NOMO-1 (cell line): ENCODE results near the gene ANGPTL1.

Source experiments
- DNase-seq, 2 experiments: peaks; one replicate each; lab custom pipeline; 2025; ENCODE audit not compliant: unreplicated experiment in 2 of 2; lab: John Stamatoyannopoulos, UW

The ANGPTL1 gene

GRCh38 chr1:178870944-178871343 is at the start of gene ANGPTL1:
Gene ANGPTL1 (minus strand): TSS chr1:178871077. CDS start chr1:178865776, 5,301 bp downstream.
- DNase-seq, result no peak

- no peak for DNase-seq
Measured at GRCh38 chr1:178919581-178919980, 48.7 kb upstream of the ANGPTL1 start.

- no peak for DNase-seq
Measured at GRCh38 chr1:178918955-178919354, 48.1 kb upstream of the ANGPTL1 start.

GRCh38 chr1:178918308-178918707 is 47.4 kb upstream of the ANGPTL1 start:
- no peak for DNase-seq

- DNase-seq, result no peak
Measured at GRCh38 chr1:178916448-178917174, 45.7 kb upstream of the ANGPTL1 start.

GRCh38 chr1:178912597-178912996 is 41.7 kb upstream of the ANGPTL1 start:
- no peak for DNase-seq

- no peak for DNase-seq
Measured at GRCh38 chr1:178910023-178910422, 39.1 kb upstream of the ANGPTL1 start.

GRCh38 chr1:178908358-178908757 is 37.5 kb upstream of the ANGPTL1 start:
- no peak for DNase-seq

- no peak for DNase-seq
Measured at GRCh38 chr1:178901482-178902125, 30.7 kb upstream of the ANGPTL1 start.

GRCh38 chr1:178899402-178899801 is 28.5 kb upstream of the ANGPTL1 start:
- no peak for DNase-seq

- no peak for DNase-seq
Measured at GRCh38 chr1:178898401-178898800, 27.5 kb upstream of the ANGPTL1 start.

- no peak for DNase-seq
Measured at GRCh38 chr1:178895928-178896327, 25.1 kb upstream of the ANGPTL1 start.

- DNase-seq, result no peak
Measured at GRCh38 chr1:178886551-178886950, 15.7 kb upstream of the ANGPTL1 start.

GRCh38 chr1:178885869-178886268 is 15.0 kb upstream of the ANGPTL1 start:
- DNase-seq, result no peak

- no peak for DNase-seq
Measured at GRCh38 chr1:178881950-178882349, 11.1 kb upstream of the ANGPTL1 start.

- DNase-seq, result peak; percentile 4 to 67
Measured at GRCh38 chr1:178877896-178878295, 7.0 kb upstream of the ANGPTL1 start.

- DNase-seq, result no peak
Measured at GRCh38 chr1:178875936-178876335, 5.1 kb upstream of the ANGPTL1 start.

GRCh38 chr1:178874966-178875365 is 4.1 kb upstream of the ANGPTL1 start:
- no peak for DNase-seq

- no peak for DNase-seq
Measured at GRCh38 chr1:178871551-178872320, 859 bp upstream of the ANGPTL1 start.

GRCh38 chr1:178870221-178870620 is 656 bp downstream of the ANGPTL1 start:
- DNase-seq, result no peak

GRCh38 chr1:178869119-178869697 is 1.7 kb downstream of the ANGPTL1 start:
- no peak for DNase-seq
